GM12878 (cell line): ENCODE measurements around the gene FLVCR1.
A peak's percentile ranks its signal among the peaks of the same experiment; 100 is the strongest.

Experiments used
- CHD4 ChIP-seq: fragments of 200-600 bp; sonication (generic); IDR thresholded peaks from 2 replicates; pipeline ENCODE4 v1.6.1; 2016; ENCODE audit warnings: mild to moderate bottlenecking
- EZH2 ChIP-seq: IDR thresholded peaks from 2 replicates; pipeline ENCODE4 v1.6.1; 2012; ENCODE audit warnings: low read depth, mild to moderate bottlenecking, control low read depth, inconsistent platforms, low read length, borderline replicate concordance; ENCODE audit not compliant: control insufficient read depth
- FOS ChIP-seq: IDR thresholded peaks from 3 replicates; pipeline ENCODE4 v1.6.1; 2011; ENCODE audit warnings: borderline replicate concordance; ENCODE audit not compliant: insufficient read length; ENCODE audit errors: extremely low read depth
- GATAD2B ChIP-seq: fragments of 450-650 bp; conservative IDR thresholded peaks from 2 replicates; pipeline ENCODE4 v1.6.1; 2017; ENCODE audit warnings: low read depth, mild to moderate bottlenecking, moderate library complexity
- POLR2A ChIP-seq: IDR thresholded peaks from 2 replicates; pipeline ENCODE4 v1.6.1; 2011; ENCODE audit warnings: low read depth, mild to moderate bottlenecking, low read length
- SMC3 ChIP-seq: IDR thresholded peaks from 2 replicates; pipeline ENCODE4 v1.6.1; 2011; ENCODE audit warnings: low read length, improper control_type of control experiment, borderline replicate concordance
- SREBF1 ChIP-seq: IDR thresholded peaks from 2 replicates; pipeline ENCODE4 v1.6.1; 2012; ENCODE audit warnings: mild to moderate bottlenecking, low read length
- STAT3 ChIP-seq: IDR thresholded peaks from 2 replicates; pipeline ENCODE4 v1.6.1; 2011; ENCODE audit warnings: low read depth, low read length, improper control_type of control experiment
- ZNF274 ChIP-seq: IDR thresholded peaks from one replicate; pipeline ENCODE4 v1.8.0; 2011; ENCODE audit not compliant: insufficient read length, insufficient read depth
- TF ChIP-seq, protein P1 (sequence below), 3 experiments: IDR thresholded peaks in 2 of 3; conservative IDR thresholded peaks in 1 of 3; 2 replicates each; pipeline ENCODE4 v1.5.1; 2011; ENCODE audit warnings: low read depth in 3 of 3, low read length in 3 of 3, mild to moderate bottlenecking in 3 of 3, control low read depth in 2 of 3, moderate library complexity in 2 of 3, inconsistent platforms in 1 of 3, mixed read lengths in 1 of 3; ENCODE audit not compliant: control insufficient read depth in 2 of 3, insufficient read depth in 1 of 3; ENCODE audit errors: extremely low read depth in 1 of 3
- TF ChIP-seq, protein P2 (sequence below): IDR thresholded peaks from 2 replicates; pipeline ENCODE4 v1.6.1; 2012; ENCODE audit warnings: low read depth, low read length, improper control_type of control experiment
- TF ChIP-seq, protein P3 (sequence below): fragments of 450-650 bp; IDR thresholded peaks from 2 replicates; pipeline ENCODE4 v1.6.1; 2017; ENCODE audit warnings: mild to moderate bottlenecking, low read depth, inconsistent platforms; ENCODE audit not compliant: poor library complexity, severe bottlenecking

DNA sequence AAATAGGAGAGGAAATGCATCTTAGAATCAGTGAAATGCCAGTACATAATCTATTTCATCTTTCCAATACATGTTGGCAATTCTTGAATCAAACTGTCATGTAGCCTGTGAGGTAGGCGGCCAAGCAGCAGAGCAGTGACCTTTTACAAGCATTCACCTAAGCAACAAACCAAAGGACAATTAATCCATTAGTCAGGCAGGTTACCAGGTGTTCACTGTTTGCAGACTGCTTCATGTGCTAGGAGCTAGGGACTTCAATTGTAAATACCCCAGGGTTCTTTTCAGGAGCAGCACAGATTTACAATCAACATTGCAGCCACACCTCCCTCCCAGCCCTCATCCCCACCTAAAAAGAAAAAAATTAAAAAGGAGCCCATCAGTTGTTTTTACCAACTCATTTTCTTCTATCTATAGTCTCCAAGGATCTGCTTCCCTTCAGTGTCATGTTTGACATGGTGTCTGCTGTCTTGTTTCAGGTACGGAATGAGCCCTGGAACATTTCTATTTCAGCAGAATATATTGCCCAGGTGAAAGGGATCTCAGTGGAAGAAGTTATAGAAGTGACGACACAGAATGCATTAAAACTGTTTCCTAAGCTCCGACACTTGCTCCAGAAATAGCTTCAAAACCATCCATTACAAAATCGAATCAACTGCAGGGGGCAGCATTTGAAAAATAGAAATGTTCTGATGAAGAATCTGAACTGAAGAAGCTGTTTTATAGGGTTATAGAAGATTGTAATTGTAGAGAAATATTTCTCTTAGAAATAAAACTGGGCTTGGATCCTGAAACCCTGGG is 43.3 kb upstream of the FLVCR1 start:
- TF ChIP-seq POLR2A = no peak
- no peak for TF ChIP-seq ZNF274
- TF ChIP-seq, protein P1, sequence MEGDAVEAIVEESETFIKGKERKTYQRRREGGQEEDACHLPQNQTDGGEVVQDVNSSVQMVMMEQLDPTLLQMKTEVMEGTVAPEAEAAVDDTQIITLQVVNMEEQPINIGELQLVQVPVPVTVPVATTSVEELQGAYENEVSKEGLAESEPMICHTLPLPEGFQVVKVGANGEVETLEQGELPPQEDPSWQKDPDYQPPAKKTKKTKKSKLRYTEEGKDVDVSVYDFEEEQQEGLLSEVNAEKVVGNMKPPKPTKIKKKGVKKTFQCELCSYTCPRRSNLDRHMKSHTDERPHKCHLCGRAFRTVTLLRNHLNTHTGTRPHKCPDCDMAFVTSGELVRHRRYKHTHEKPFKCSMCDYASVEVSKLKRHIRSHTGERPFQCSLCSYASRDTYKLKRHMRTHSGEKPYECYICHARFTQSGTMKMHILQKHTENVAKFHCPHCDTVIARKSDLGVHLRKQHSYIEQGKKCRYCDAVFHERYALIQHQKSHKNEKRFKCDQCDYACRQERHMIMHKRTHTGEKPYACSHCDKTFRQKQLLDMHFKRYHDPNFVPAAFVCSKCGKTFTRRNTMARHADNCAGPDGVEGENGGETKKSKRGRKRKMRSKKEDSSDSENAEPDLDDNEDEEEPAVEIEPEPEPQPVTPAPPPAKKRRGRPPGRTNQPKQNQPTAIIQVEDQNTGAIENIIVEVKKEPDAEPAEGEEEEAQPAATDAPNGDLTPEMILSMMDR (IDR thresholded peaks at IDR 0.05 in 2 of 3, conservative IDR thresholded peaks at IDR 0.05 in 1 of 3; ENCODE audit: control insufficient read depth in 2 of 3, extremely low read depth in 1 of 3, insufficient read depth in 1 of 3, low read depth in 3 of 3, low read length in 3 of 3) = peak; percentile 30 to 44 (median 36); a peak in 4 of 6 replicates
- no peak for TF ChIP-seq EZH2
- no peak for TF ChIP-seq SREBF1
- TF ChIP-seq SMC3 = peak; percentile 67
- TF ChIP-seq GATAD2B = no peak
- no peak for TF ChIP-seq CHD4
- no peak for TF ChIP-seq STAT3
- TF ChIP-seq, protein P2, sequence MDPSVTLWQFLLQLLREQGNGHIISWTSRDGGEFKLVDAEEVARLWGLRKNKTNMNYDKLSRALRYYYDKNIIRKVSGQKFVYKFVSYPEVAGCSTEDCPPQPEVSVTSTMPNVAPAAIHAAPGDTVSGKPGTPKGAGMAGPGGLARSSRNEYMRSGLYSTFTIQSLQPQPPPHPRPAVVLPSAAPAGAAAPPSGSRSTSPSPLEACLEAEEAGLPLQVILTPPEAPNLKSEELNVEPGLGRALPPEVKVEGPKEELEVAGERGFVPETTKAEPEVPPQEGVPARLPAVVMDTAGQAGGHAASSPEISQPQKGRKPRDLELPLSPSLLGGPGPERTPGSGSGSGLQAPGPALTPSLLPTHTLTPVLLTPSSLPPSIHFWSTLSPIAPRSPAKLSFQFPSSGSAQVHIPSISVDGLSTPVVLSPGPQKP = no peak
- TF ChIP-seq, protein P3, sequence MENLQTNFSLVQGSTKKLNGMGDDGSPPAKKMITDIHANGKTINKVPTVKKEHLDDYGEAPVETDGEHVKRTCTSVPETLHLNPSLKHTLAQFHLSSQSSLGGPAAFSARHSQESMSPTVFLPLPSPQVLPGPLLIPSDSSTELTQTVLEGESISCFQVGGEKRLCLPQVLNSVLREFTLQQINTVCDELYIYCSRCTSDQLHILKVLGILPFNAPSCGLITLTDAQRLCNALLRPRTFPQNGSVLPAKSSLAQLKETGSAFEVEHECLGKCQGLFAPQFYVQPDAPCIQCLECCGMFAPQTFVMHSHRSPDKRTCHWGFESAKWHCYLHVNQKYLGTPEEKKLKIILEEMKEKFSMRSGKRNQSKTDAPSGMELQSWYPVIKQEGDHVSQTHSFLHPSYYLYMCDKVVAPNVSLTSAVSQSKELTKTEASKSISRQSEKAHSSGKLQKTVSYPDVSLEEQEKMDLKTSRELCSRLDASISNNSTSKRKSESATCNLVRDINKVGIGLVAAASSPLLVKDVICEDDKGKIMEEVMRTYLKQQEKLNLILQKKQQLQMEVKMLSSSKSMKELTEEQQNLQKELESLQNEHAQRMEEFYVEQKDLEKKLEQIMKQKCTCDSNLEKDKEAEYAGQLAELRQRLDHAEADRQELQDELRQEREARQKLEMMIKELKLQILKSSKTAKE = no peak
- no peak for TF ChIP-seq FOS
